ENCODE measurements around the gene CAMKV.
"Not testable (repeated sequence)": the region's sequence is repeated elsewhere in the genome, so short reads cannot be mapped to it uniquely, and the experiment has no call there.

Gene CAMKV, protein sequence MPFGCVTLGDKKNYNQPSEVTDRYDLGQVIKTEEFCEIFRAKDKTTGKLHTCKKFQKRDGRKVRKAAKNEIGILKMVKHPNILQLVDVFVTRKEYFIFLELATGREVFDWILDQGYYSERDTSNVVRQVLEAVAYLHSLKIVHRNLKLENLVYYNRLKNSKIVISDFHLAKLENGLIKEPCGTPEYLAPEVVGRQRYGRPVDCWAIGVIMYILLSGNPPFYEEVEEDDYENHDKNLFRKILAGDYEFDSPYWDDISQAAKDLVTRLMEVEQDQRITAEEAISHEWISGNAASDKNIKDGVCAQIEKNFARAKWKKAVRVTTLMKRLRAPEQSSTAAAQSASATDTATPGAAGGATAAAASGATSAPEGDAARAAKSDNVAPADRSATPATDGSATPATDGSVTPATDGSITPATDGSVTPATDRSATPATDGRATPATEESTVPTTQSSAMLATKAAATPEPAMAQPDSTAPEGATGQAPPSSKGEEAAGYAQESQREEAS

DNA sequence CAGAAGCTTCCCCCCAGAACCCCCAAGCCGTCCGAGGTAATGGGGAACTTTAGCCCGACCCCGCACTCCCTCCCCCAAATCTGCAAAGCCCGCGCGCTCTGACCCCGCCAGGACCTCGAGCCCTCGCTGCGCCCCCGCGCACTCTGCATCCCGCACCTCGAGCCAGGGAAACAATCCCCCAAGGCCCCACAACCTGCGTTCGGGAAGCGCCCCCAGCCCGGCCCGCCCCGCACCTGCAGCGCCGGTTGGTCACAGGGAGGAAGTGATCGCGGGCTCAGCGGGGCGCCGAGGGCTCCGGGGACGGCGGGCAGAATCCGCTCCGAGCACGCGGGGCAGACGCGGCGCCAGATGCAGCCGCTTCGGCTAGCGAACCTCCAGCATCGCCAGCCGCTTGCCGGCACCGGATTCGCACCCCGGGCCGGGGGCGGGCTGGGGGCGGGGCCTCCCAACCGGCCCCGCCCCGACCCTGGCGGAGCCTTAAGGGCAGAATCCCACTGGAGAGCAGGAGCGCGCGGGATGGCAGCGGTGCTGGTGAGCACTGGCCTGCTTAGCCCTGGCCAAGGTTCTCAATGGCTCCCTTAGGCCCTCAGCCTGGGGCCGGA lies at the start of gene CAMKV:
CAMKV (minus strand) TSS at position 382 of the 602 bp plus-strand sequence. CDS start 7,518 bp downstream, outside the sequence.
- TF ChIP-seq, protein P1, sequence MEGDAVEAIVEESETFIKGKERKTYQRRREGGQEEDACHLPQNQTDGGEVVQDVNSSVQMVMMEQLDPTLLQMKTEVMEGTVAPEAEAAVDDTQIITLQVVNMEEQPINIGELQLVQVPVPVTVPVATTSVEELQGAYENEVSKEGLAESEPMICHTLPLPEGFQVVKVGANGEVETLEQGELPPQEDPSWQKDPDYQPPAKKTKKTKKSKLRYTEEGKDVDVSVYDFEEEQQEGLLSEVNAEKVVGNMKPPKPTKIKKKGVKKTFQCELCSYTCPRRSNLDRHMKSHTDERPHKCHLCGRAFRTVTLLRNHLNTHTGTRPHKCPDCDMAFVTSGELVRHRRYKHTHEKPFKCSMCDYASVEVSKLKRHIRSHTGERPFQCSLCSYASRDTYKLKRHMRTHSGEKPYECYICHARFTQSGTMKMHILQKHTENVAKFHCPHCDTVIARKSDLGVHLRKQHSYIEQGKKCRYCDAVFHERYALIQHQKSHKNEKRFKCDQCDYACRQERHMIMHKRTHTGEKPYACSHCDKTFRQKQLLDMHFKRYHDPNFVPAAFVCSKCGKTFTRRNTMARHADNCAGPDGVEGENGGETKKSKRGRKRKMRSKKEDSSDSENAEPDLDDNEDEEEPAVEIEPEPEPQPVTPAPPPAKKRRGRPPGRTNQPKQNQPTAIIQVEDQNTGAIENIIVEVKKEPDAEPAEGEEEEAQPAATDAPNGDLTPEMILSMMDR (IDR thresholded peaks at IDR 0.05; ENCODE audit: insufficient read depth, low read length, poor library complexity, severe bottlenecking): no peak
- no peak for DNase-seq (ENCODE audit: extremely low read depth, insufficient read length)
- H3K36me3 ChIP-seq (ENCODE audit: control insufficient read depth, insufficient read depth, low read length): no peaks in the 10 kb centered on the region
- peak within 1 kb of the TSS; percentile 33 for H3K4me3 ChIP-seq (replicated peaks; ENCODE audit: low read depth, low read length)
- H3K27me3 ChIP-seq (replicated peaks; ENCODE audit: control insufficient read depth, insufficient read depth, low read length): peaks cover 7% of the 10 kb centered on the region

DNA sequence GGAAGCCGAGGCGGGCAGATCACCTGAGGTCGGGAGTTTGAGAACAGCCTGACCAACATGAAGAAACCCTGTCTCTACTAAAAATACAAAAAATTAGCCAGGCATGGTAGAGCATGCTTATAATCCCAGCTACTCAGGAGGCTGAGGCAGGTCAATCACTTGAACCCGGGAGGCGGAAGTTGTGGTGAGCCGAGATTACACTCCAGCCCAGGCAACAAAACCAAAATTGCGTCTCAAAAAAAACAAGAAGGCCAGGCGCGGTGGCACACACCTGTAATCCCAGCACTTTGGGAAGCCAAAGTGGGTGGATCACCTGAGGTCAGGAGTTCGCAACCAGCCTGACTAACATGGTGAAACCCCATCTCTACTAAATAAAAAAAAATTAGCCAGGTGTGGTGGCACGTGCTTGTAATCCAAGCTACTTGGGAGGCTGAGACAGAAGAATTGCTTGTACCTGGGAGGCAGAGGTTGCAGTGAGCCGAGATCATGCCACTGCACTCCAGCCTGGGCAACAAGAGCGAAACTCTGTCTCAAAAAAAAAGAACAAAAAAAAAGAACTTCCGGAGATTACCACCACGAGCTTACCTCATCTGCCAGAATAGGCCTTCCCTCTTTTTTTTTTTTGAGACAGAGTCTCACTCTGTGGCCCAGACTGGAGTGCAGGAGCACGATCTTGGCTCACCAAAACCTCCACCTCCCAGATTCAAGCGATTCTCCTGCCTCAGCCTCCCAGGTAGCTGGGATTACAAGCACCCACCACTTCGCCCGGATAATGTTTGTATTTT lies 48.3 kb upstream of the CAMKV start:
- H3K4me3 ChIP-seq (replicated peaks; ENCODE audit: low read depth, low read length); DNase-seq (ENCODE audit: extremely low read depth, insufficient read length): not testable (repeated sequence)

DNA sequence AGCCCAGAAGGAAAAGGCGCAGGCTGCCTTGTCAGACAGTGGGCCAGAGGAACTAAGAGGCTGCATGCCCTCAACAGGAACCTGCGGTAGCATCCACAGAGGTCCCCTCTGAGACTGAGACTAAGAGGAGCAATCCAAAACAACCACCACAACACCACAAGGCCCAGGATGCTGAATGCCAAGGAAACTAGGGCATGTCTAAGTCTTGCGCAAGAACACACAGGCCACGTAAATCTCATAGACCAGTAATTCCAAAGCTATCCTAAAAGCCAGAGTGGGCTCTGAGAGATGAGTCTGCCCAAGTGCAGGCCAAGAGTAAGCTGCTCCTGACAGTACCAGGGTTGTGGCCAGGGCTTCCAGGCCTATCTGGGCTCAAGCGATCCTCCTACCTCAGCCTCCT lies 47.0 kb upstream of the CAMKV start:
- Histone ChIP-seq H3K36me3 (ENCODE audit: control insufficient read depth, insufficient read depth, low read length) (peaks cover 4% of the 10 kb centered on the region), H3K4me3 (replicated peaks; ENCODE audit: low read depth, low read length) (no peak overlapping the region), H3K27me3 (replicated peaks; ENCODE audit: control insufficient read depth, insufficient read depth, low read length) (no peaks in the 10 kb centered on the region)
- TF ChIP-seq, protein P1 (IDR thresholded peaks at IDR 0.05; ENCODE audit: insufficient read depth, low read length, poor library complexity, severe bottlenecking): no peak
- no peak for DNase-seq (ENCODE audit: extremely low read depth, insufficient read length)

More for the DNA sequence above, 48.3 kb upstream of the CAMKV start:
- not testable (repeated sequence) for H3K36me3 ChIP-seq (ENCODE audit: control insufficient read depth, insufficient read depth, low read length); H3K27me3 ChIP-seq (replicated peaks; ENCODE audit: control insufficient read depth, insufficient read depth, low read length)

DNA sequence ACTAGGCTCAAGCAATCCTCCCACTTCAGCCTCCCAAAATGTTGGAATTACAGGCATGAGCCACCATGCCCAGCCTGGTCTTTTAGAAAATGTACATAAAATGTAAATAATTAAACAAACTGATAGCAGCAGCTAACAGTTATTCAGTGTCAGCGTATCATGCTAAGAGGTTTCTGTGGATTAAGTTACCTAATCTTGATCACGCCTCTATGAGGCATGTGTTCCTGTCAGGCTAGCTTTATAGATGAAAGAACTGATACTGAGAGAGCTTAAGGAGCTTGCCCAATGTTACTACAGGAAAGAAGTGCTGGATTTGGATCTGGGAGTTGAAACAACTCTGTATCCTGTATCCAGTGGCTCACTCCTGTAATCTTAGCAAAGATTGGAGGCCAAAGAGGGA lies 45.2 kb upstream of the CAMKV start:
- TF ChIP-seq, protein P1 (IDR thresholded peaks at IDR 0.05; ENCODE audit: insufficient read depth, low read length, poor library complexity, severe bottlenecking): no peak
- H3K4me3 ChIP-seq (replicated peaks; ENCODE audit: low read depth, low read length): no peak overlapping the region
- H3K36me3 ChIP-seq (ENCODE audit: control insufficient read depth, insufficient read depth, low read length): peaks cover 9% of the 10 kb centered on the region
- H3K27me3 ChIP-seq (replicated peaks; ENCODE audit: control insufficient read depth, insufficient read depth, low read length): no peaks in the 10 kb centered on the region
- no peak for DNase-seq (ENCODE audit: extremely low read depth, insufficient read length)

DNA sequence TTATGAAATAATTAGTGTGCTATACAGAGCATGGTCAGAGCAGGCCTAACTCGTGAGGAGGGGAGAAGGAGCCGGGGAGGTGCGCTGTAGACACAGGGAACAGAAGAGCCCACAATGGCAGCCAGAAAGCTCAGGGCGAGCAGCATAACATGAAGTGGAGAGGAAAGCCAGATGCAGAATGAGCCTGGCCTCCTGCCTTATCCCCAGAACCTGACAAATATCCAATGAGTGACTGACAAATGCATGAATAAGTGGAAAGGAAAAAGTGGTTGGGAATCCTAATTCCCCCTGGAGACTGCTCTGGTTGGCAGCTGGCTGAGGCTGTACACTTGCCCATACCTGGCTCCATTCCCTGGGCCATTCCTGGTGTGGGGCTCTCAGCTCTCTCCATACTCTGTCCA lies 43.2 kb upstream of the CAMKV start:
- H3K4me3 ChIP-seq (replicated peaks; ENCODE audit: low read depth, low read length): no peak overlapping the region
- TF ChIP-seq, protein P1 (IDR thresholded peaks at IDR 0.05; ENCODE audit: insufficient read depth, low read length, poor library complexity, severe bottlenecking): no peak
- no peaks in the 10 kb centered on the region for H3K27me3 ChIP-seq (replicated peaks; ENCODE audit: control insufficient read depth, insufficient read depth, low read length)
- no peak for DNase-seq (ENCODE audit: extremely low read depth, insufficient read length)
- peaks cover 16% of the 10 kb centered on the region for H3K36me3 ChIP-seq (ENCODE audit: control insufficient read depth, insufficient read depth, low read length)

Measured in GM06990 (cell line).